Pancreas (tissue), 10 donors: Measurements from ENCODE around the gene GLO1. TPM values are rescaled to one million over a fixed set of nuclear protein-coding genes. Genes with fewer than 3 reads are reported as not detected.

ENCODE experiments used
- ATAC-seq, 4 donors: fragments of 200-7000 bp; cut with Tn5 transposase; one replicate each; pipeline versions ENCODE4 v1.8.0 to v1.9.1; 2020; ENCODE audit warnings: mild to moderate bottlenecking in 4 of 4, moderate library complexity in 4 of 4
- DNase-seq, 6 donors: peaks; one replicate each; pipeline ENCODE4 v3.0.0-alpha.2; 2020
- FAIRE-seq: peaks from 2 replicates; lab custom pipeline; 2012; peaks lifted over from hg19 to GRCh38; lab: Jason Lieb, UNC
- H3K27ac ChIP-seq, 4 donors: fragments of 200-600 bp; sonication (generic); 1 replicate in 3 of 4; 2 replicates in 1 of 4; pipeline versions ENCODE4 v1.5.0 to v1.8.0; 2020
- H3K27me3 ChIP-seq, 4 donors: fragments of 200-600 bp; one replicate each; pipeline ENCODE4 v1.8.0; 2021
- H3K36me3 ChIP-seq, 3 donors: fragments of 200-600 bp; sonication (generic) in 1 of 3; one replicate each; pipeline versions ENCODE4 v1.5.0 to v1.8.0; 2020 to 2021
- H3K4me1 ChIP-seq, 3 donors: fragments of 200-600 bp; one replicate each; pipeline ENCODE4 v1.8.0; 2021
- H3K4me3 ChIP-seq, 4 donors: fragments of 200-600 bp; sonication (generic) in 2 of 4; one replicate each; pipeline versions ENCODE4 v1.5.0 to v1.8.0; 2020 to 2021
- H3K9me3 ChIP-seq, 4 donors: fragments of 200-600 bp; one replicate each; pipeline ENCODE4 v1.8.0; 2021
- WGBS, 2 donors: extraction: QIAGEN DNeasy Blood & Tissue Kit; methylation state at CpG; one replicate each; pipeline ENCODE4 v1.1.7; 2013; 5-methylcytosine and 5-hydroxymethylcytosine counted together
- intact Hi-C, 3 donors: fragments of 100-400 bp; cut with DNase I; formaldehyde crosslinking; loops; one replicate each; pipeline versions ENCODE4 v1.11.1 to v1.14.2; 2022
- polyA plus RNA-seq, 2 donors: library from polyadenylated mRNA; stranded (reverse); fragments of 200-250 nt; gene quantifications; one replicate each; pipeline ENCODE4 v1.2.3, GENCODE V29; 2013
- total RNA-seq, 6 donors: library from RNA; stranded (reverse); fragmentation: NEBNext Ultra II Directional in 4 of 6; extraction: Animal tissue kit (Norgen Biotek cat#: 25700) in 4 of 6; gene quantifications; one replicate each; pipeline versions ENCODE4 v1.2.1 to v1.2.4, GENCODE V29; 2021 to 2023
- TF ChIP-seq, protein P1 (sequence below), 4 donors: fragments of 200-600 bp; sonication (generic) in 3 of 4; IDR thresholded peaks; one replicate each; pipeline versions ENCODE4 v1.5.0 to v1.8.0; 2021; ENCODE audit warnings: antibody characterized with exemption in 4 of 4
- donor health status: healthy with polysubstance abuse.
- donor health status: DM: no; HTN: no; CAD: no; lungs with moderate emphysema.
- donor health status: DM: no; HTN: no; CAD: no.
- donor health status: control.
- donor health status: control.
- donor health status: Bipolar disorder and iron deficiency.
- donor health status: DM: yes; HTN: yes; CAD: no.
- donor health status: DM: no; HTN: no; CAD: no.
- donor health status: DM: no; HTN: no; CAD: no.
- donor health status: DM: yes; HTN: yes; CAD: no.

Gene GLO1
- total and polyA plus RNA-seq, 8 donors: 16.6 to 36.5 (median 24.2) TPM

DNA sequence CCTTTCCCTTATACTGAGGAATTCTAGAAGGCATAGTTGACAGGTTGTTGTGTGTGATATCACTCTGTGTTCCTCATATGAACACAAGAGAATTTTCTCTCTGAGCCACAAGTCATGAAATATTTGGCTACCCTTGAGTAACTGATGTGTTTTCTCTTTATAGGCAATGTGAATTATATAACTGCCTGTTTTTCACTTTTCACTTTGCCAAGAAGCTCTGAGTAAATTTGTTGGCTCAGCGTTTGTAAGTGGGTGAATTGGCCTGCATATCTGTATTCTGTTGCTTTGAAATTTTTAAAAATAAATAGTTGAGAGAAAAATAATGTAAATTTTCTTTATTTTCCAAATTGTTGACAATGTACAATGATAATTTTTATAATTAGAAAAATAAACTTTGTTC lies 58.0 kb downstream of the GLO1 start:
- Histone ChIP-seq H3K9me3 (no peaks in the 10 kb centered on the region), H3K4me3 (no peak overlapping the region), H3K27me3 (no peaks in the 10 kb centered on the region), H3K27ac (no peak overlapping the region), H3K36me3 (no peaks in the 10 kb centered on the region), H3K4me1 (peaks cover 6 to 8% (median 7%) of the 10 kb centered on the region in 3 donors)
- DNase-seq (no peak), FAIRE-seq (peak; percentile 56), ATAC-seq (no peak)
- 48 to 51% methylated on average over 1 of the region's 1 CpG for WGBS, 2 donors
- intact Hi-C loops: no loop called here
- TF ChIP-seq, protein P1, sequence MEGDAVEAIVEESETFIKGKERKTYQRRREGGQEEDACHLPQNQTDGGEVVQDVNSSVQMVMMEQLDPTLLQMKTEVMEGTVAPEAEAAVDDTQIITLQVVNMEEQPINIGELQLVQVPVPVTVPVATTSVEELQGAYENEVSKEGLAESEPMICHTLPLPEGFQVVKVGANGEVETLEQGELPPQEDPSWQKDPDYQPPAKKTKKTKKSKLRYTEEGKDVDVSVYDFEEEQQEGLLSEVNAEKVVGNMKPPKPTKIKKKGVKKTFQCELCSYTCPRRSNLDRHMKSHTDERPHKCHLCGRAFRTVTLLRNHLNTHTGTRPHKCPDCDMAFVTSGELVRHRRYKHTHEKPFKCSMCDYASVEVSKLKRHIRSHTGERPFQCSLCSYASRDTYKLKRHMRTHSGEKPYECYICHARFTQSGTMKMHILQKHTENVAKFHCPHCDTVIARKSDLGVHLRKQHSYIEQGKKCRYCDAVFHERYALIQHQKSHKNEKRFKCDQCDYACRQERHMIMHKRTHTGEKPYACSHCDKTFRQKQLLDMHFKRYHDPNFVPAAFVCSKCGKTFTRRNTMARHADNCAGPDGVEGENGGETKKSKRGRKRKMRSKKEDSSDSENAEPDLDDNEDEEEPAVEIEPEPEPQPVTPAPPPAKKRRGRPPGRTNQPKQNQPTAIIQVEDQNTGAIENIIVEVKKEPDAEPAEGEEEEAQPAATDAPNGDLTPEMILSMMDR (IDR thresholded peaks at IDR 0.05): no peak

DNA sequence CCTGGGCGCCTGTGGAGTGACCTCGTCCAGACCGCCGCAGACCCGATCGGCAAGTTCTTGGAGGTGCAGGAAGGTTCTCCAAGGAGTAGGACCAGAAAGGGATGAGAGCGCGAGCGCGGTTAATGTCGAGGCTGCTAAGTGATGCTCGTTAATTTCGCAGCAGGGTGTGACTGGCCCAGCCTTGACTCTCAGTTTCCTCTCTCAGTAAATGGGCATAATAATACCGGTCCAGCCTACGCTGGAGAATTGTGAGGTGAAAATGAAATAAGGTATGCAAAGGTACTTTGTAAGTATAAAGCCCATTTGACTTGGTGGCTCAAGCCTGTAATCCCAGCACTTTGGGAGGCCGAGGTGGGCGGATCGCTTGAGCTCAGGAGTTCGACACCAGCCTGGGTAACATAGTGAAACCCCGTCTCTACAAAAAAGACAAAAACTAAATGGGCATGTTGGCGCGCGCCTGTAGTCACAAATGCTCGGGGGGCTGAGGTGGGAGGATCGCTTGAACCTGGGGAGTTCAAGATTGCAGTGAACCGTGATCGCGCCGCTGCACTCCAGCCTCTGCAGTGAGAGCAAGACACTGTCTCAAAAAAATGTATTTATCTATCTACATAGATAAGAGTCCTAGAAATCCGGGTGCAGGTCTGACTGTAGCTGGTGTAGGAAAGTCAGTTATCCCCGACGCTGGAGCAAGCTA lies 62.6 kb downstream of the GLO1 start:
- no peaks in the 10 kb centered on the region for H3K9me3 ChIP-seq
- H3K4me3 ChIP-seq: peak overlapping the region; percentile 71 to 98 (median 96)
- TF ChIP-seq, protein P1 (IDR thresholded peaks at IDR 0.05): no peak
- FAIRE-seq (no peak), DNase-seq (peak in 1 of 6 donors; percentile 48), ATAC-seq (peak in 1 of 4 donors; percentile 50)
- intact Hi-C loops: no loop called here
- peak overlapping the region; percentile 87 to 91 (median 88) for H3K27ac ChIP-seq
- WGBS, 2 donors: 5 to 7% methylated on average over 32 of the region's 32 CpGs
- no peaks in the 10 kb centered on the region for H3K27me3 ChIP-seq
- H3K4me1 ChIP-seq: peaks cover 6 to 10% (median 8%) of the 10 kb centered on the region in 3 donors
- H3K36me3 ChIP-seq: no peaks in the 10 kb centered on the region

DNA sequence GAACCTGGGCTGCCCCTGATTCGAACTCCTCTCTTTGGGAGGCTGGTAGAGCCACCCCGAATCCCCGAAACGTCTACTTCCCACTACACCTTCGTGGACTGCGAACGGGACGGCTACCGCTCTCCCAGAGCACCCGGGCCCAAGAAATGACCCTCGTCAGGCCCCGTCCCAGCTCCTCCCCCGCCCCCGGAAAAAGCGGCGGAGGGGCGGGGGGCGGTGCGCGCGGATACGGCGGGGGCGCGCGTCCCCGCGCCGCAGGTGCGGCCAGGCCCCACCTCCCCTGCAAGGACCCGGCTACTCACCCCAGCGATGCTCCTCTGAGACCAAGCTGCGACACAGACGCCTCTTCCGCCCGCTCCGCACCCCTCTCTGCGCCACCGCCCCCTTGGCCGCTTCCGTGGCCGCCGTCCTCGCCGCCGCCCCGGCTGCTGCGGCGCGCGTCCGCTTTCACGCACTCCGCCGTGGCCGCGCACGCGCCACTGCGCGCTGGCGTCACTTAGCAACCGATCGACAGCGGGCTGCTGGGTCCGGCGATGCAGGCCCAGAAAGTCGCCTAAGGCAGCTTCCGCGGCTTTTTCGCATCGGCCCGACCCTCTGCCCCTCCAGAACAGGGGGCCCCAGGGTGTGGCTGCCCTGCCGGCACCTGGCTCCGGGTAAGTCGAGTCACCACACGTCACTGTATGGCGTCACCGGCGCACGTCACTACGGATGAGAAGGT lies 63.3 kb downstream of the GLO1 start, which contains the start of gene BTBD9:
Gene BTBD9 (minus strand): TSS at position 432 of the 718 bp plus-strand sequence.
- Histone ChIP-seq H3K4me1 (peaks cover 6 to 10% (median 8%) of the 10 kb centered on the region in 3 donors), H3K27ac (peak within 1 kb of the TSS; percentile 87 to 91 (median 88)), H3K27me3 (no peaks in the 10 kb centered on the region), H3K4me3 (peak within 1 kb of the TSS; percentile 71 to 98 (median 96)), H3K36me3 (no peaks in the 10 kb centered on the region), H3K9me3 (no peaks in the 10 kb centered on the region)
- TF ChIP-seq, protein P1 (IDR thresholded peaks at IDR 0.05): no peak
- peak; percentile 72 to 91 (median 80) for DNase-seq
- WGBS, 2 donors: 0% methylated on average over 76 to 82 of the region's 82 CpGs
- peak; percentile 91 to 96 (median 94) for ATAC-seq
- intact Hi-C loops: no loop called here
- no peak for FAIRE-seq

DNA sequence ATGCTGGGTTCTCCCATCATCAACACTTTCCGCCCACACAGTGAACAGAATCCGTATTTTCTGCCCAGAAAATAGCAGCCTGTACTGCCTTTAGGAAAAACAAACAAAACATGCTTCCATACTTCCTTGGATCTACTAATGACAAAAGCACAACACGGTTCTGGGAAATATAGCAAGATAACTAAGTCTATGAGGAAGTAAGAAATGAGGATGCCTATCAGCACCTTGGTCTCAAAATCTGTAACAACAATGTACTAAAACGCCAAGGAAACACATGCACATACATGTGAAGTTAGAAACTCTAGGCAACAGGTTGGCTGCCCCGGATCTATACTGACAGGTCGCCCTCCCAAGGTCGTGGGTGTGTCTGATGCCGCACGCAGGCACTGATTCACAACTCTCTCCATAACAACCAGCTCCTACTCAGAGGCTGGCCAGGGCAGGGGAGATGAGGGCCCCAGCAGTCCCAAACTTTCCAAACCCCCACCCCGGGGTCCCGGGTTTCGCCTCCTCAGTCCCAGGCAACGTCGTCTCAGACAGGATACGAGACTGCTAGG lies 63.9 kb downstream of the GLO1 start:
- 4 to 5% methylated on average over 14 to 15 of the region's 15 CpGs for WGBS, 2 donors
- Histone ChIP-seq H3K4me1 (peaks cover 6 to 10% (median 8%) of the 10 kb centered on the region in 3 donors), H3K4me3 (peak overlapping the region; percentile 71 to 98 (median 96)), H3K36me3 (no peaks in the 10 kb centered on the region), H3K9me3 (no peaks in the 10 kb centered on the region), H3K27me3 (no peaks in the 10 kb centered on the region), H3K27ac (peak overlapping the region; percentile 87 to 91 (median 88))
- FAIRE-seq (no peak), ATAC-seq (peak; percentile 30 to 64 (median 49)), DNase-seq (peak in 3 of 6 donors; percentile 13 to 54 (median 38))
- TF ChIP-seq, protein P1 (IDR thresholded peaks at IDR 0.05): no peak
- intact Hi-C loops: no loop called here
